Measurements from ENCODE around the gene PI4KA.
"Not testable (repeated sequence)": the region's sequence is repeated elsewhere in the genome, so short reads cannot be mapped to it uniquely, and the experiment has no call there.

The PI4KA gene

DNA sequence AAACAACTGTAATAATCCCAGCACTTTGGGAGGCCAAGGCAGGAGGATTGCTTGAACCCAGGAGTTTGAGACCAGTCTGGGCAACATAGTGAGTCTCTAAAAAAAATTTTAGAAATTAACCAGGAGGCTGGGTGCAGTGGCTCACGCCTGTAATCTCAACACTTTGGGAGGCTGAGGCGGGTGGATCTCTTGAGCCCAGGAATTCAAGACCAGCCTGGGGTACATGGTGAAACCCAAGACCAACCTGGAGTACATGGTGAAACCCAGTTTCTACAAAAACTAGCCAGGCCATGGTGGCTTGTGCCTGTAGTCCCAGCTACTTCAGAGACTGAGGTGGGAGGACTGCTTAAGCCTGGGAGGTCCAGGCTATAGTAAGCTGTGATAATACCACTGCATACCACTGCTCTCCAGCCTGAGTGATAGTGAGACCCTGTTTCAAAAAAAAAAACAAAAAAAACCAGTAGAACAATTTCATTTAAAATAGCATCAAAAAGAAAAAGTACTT, 11.2 kb downstream of the PI4KA start:
- DNase-seq (ENCODE audit: low read depth) = no peak

DNA sequence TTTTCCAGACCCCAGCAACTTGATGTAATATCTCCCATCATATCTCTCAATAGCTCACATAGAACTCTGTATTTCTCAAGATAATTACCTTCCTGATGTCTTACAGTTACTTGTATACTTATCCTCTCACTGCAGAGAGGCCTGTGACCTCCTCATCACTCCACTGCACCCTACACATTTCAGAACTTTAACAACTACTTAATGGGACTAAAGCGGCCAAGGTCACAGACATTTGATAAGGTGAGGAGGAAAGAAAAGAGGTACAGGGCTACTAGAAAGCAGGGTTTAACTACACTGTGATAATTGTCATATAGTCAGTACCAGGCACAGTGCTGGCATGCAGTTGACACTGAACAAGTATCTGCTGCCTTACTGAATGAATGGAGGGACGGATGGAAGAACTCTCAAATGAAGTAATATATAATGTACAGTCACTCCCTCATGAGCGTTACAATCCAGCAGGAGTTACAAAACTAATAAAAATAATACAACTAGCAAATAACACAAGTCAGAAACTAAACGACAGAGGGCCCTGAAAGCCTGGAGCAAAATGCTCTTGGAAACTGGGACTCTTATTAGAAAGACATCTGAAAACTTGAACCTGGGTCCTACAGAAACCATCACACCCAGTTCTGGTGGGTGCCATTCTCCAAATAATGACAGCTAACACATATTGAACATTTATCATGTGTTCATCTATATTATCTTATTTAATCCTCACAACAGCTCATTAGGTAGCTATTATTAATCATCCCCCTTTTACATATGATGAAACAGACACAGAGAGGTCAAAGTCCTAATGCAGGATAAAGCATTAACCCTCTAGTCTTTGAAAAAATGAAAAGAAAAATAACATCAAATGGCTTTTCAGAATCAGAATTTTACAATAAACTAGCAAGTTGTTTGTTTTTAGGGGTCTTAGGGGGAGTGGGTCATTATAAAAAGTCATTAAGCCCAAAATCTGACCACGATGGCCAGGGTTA, 14.3 kb downstream of the PI4KA start:
- no peak for DNase-seq (ENCODE audit: low read depth)

DNA sequence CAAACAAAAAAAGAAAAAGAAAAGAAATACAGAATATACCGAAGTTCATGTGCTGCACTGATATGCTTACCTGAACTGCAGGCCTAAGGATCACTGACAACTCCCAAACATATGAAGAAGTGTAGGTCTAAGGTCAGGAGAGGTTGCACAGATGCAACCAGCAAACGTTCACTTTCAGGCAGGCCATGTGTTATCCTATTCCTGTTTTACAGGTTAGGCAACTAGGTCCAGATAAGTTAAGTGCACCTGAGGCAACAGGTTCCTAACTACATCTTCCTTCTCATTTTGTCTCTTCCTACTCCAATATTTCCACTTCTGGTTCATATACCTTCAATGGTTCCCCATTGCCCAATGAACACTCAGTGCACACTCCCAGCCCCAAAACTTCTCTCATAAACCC, 15.1 kb downstream of the PI4KA start:
- no peak for DNase-seq (ENCODE audit: low read depth)

DNA sequence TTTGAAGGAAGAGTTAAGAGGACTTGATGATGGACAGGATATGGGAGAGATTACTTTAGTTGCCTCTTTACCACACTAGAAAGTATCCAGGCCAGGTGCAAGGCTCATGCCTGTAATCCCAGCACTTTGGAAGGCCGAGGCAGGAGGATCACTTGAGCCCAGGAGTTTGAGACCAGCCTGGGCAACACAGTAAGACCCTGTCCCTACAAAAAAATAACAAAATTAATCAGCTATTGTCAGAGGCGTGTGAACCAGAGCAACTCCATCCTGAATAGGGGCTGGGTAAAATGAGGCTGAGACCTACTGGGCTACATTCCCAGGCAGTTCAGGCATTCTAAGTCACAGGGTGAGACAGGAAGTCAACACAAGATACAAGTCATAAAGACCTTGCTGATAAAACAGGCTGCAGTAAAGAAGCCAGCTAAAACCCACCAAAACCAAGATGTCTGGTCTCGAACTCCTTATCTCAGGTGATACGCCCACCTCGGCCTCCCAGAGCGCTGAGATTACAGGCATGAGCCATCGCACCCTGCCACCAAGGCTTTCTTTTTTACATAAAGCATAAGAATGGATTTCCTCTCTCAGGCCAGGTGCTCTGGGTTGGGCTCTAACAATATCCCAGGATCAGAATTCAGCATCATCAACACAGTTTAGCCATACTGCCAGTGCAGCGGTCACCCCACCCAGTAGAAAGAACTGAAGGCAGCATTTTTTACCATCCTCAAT, 17.8 kb downstream of the PI4KA start:
- DNase-seq (ENCODE audit: low read depth) = no peak

DNA sequence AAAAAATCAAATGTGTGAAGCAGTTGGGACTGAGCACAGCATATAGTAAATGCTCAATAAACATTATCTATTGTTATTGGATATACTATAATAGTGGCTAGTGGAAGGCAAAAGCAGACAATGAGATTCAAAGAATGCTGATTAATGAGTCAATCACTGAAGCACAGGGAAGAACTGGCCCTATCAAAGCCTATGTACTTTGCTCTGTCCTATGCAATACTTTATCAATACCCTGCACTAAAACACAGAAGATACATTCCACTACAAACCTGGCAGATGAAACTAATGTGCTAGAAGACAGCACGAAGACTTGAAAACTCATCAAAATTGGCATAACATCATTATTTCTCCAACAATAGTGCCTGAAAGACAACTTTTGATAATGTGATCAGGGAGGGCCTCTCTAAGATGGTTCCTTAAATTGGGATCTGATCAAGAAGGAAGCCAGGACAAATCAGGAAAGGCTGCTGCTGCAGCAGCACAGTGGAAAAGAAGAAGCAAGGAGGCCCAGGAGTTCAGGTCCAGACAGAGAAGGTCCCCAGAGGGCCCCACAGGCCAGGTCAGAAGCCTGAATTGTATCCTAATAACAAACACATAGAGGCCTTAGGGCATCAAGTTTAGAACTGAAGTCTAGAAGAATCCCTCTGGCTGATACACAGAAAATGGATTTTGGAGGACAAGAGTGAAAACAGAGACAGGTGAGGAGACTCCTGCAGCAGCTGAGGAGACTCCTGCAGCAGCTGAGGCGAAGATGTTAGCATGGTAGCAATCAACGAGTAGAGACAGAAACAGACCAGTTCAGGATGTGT, 18.6 kb downstream of the PI4KA start:
- no peak for DNase-seq (ENCODE audit: low read depth)

DNA sequence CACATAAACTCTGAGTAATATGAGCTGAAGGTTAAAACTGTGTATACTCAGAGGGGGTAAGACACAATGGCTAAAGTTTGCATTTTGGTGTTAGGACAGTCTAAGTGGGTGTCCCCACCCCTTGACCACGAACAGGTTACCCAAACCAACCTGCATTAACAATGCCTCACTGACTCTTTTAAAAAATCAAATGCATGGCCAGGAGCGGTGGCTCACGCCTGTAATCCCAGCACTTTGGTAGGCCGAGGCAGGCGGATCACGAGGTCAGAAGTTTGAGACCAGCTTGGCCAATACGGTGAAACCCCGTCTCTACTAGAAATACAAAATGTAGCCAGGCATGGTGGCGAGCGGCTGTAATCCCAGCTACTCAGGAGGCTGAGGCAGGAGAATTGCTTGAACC, 19.3 kb downstream of the PI4KA start:
- not testable (repeated sequence) for DNase-seq (ENCODE audit: low read depth)

DNA sequence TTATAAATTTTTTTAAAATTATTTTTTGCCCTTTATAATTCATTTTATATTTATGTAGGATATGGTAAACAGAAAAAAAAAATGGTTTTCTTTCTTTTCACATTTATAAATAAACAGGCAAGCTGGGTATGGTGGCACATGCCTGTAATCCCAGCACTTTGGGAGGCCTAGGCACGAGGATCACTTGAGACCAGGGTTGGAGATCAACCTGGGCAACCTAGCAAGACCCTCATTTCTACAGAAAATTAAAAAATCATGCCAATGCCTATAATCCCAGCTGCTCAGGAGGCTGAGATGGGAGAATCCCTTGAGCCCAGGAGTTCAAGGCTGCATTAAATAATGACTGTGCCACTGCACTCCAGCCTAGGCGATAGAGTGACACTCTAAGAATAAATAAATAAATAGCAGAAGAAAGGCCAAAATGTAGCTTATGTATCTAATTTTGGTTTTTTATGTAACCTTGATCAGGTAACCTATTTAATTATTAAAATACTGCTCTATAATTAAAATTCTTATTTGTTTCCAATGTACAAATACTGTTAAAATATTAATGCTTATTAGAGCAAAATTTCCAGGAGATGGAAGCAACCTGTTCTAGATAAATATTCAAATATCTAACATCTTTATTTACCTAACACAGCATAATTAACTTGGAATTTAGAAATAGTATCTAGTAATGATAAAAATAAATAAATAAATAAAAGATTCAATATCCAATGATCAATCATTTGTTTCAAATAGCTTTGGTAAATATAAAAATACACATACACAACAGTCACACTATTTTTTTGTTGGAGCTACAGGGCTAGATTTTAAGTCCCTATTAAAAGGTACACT, 21.4 kb downstream of the PI4KA start:
- no peak for DNase-seq (ENCODE audit: low read depth)

DNA sequence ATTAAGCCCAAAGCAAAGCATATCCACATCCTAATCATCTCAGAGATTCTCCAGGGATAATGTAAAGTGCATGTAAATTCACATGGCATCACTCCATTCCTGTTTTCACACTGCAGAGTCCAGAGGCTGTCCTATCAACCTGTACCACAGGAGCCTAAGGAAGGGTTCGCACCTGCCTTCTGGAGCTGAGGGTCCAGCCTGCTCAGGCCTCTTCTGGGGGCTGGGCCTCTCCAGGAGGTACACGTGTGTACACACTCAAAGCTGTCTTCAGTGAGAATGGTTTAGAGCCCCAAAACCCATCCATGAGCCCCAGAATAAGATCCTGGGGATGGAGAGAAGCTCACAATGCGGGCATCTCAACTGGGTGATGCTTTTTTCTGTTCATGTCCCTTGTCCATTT, 23.9 kb downstream of the PI4KA start:
- no peak for DNase-seq (ENCODE audit: low read depth)

DNA sequence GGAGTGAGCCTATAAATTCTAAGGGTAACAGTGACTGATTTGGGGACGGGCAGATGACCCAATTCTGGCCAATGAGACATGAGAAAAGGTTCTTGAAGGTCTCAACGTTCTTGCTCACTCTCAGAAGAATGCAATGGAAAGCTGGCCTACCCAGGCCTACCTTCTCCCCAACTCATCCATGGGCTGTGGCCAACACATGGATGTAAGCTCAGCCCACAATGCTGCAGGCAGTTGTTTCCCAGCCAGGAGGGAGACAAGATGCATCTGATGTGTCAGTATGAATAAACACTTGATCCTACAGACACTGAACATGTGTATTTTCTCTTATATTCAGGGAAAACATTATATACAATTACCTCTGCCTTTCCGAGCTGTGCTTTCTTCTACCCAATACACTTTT, 24.4 kb downstream of the PI4KA start:
- no peak for DNase-seq (ENCODE audit: low read depth)

DNA sequence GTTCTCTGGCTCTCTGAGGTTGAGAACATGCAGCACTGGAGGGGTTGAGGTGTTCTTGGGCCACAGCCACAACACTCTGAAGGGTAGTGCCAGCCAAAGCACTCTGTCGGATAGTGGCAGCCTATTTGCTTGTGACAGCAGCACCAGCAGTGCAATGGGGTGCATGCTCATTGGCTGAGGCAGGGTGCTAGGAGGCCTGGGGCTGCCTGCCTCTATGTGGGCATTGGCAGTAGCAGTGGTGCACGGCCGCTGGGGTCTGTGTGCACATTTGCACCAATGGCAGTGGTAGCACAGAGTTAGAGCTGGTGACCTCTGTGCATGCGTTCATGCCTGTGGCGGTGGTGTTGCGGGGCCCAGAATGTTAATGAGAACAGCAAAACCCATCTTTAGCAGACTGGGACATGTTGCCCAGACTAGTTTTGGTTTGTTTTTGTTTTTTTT, 25.4 kb downstream of the PI4KA start:
- no peak for DNase-seq (ENCODE audit: low read depth)

DNA sequence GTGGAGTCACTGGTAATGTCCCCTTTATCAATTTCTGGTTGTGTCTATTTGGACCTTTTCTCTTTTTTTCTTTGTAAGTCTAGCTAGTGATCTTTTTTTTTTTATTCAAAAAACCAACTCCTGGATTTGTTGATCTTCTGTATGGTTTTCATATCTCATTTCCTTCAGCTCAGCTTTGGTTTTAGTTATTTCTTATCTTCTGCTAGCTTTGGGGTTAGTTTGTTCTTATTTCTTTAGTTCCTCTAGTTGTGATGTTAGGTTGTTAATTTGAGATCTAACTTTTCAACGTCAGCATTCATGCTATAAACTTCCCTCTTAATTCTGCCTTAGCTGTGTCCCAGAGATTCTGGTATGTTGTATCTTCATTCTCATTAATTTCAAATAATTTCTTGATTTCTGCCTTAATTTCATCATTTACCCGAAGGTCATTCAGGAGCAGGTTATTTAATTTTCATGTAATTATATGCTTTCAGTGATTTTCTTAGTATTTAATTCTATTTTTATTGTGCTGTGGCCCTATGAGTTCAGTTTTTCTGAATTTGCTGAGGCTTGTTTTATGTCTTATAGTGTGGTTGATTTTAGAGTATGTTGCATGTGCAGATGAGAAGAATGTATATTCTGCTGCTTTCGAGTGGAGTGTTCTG, 29.0 kb downstream of the PI4KA start:
- no peak for DNase-seq (ENCODE audit: low read depth)

DNA sequence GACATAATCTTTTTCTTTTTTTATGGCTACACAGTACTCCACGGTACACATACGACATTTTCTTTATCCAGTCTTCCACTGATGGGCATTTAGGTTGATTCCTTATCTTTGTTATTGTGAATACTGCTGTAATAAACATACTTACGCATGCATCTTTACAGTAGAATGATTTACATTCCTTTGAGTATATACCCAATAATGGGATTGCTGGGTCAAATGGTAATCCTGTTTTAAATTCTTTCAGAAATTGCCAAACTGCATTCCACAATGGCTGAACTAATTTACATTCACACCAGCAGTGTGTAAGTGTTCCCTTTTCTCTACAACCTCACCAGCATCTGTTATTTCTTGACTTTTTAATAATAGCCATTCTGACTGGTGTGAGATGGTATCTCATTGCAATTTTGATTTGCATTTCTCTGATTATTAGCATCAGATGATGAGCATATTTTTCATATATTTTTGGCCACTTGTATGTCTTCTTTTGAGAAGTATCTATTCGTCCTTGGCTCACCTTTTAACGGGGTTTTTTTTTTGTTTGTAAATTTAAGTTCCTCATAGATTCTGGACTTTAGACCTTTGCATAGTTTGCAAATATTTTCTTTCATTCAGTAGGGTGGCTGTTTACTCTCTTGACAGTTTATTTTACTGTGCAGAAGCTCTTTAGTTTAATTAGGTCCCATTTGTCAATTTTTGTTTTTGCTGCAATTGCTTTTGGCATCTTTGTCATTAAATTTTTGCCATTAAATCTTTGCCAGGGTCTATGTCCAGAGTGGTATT, 32.0 kb downstream of the PI4KA start:
- not testable (repeated sequence) for DNase-seq (ENCODE audit: low read depth)

DNA sequence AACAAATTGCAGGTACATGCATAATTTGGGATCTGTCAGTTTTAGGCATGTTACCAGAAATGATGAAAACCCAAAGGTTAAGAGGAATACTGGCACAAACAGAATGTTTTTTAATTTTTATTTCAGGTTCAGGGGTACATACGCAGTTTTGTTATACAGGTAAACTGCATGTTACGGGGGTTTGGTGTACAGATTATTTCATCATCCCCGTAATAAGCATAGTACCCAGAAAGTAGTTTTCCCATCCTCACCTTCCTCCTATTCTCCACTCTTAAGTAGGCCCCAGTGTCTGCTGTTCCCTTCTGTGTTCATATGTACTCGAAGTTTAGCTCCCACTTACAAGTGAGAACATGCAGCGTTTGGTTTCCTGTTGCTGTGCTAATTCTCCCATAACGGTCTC, 33.0 kb downstream of the PI4KA start:
- no peak for DNase-seq (ENCODE audit: low read depth)

DNA sequence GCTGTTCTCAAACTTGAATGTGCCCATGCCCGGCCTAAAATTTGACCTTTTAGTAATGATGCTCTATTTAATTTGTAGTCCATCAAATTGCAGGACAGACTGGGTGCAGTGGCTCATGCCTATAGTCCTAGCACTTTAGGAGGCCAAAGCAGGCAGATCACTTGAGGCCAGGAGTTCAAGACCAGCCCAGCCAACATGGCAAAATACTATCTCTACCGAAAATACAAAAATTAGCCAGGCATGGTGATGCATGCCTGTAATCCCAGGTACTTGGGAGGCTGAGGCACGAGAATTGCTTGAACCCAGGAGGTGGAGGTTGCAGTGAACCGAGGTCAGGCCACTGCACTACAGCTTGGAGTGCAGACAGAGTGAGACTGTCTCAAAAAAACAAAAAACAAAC, 33.4 kb downstream of the PI4KA start:
- DNase-seq (ENCODE audit: low read depth) = not testable (repeated sequence)

DNA sequence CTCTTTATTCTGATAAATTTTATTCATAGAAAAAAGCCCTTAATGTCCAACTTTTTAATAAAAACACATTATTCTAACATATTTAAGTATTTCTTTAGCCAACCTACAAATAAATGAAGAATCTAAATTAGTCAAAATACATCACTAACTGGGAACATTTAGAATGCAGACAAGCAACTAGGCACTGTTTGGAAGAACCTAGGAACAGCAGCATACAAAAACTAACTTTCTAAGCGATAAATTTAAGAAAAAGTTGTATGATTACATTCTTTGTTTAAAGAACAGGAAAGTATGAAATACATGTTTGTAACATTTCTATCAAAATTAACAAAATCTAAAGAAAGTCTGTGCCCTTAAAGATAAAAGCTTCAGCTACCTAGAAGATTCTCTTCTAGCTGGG, 35.3 kb downstream of the PI4KA start:
- no peak for DNase-seq (ENCODE audit: low read depth)

DNA sequence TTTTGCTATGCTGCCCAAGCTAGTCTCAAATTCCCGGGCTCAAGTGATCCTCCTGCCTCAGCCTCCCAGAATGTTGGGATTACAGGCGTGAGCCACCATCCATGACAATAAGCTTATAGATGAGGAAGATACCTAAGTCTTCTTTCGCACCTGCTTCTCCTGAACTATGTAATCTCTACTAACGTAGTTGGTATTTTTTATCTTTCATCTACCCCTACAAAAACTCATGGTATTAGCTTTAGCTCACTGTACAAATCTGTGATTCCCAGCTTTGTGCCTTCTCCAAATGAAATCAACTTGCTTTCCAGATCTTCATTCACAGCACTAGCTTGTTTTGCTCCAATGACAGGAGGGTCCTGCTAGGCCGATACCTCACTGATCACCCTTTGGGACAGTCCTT, 36.4 kb downstream of the PI4KA start:
- DNase-seq (ENCODE audit: low read depth) = no peak

DNA sequence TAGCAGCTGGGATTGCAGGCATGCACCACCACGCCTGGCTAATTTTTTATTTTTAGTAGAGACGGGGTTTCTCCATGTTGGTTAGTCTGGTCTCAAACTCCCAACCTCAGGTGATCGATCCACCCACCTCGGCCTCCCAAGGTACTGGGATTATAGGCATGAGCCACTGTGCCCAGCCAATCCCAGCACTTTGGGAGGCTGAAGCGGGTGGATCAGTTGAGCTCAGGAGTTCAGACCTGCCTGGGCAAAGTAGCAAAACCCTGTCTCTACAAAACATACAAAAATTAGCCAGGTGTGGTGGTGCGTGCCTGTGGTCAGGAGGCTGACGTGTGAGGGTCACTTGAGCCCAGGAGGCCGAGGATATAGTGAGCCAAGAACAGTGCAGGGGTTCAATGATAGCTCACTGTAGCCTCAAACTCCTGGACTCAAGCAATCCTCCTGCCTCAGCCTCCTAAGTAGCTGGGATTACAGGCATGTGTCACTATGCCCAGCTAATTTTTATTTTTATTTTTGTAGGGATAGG, 36.8 kb downstream of the PI4KA start:
- not testable (repeated sequence) for DNase-seq (ENCODE audit: low read depth)

DNA sequence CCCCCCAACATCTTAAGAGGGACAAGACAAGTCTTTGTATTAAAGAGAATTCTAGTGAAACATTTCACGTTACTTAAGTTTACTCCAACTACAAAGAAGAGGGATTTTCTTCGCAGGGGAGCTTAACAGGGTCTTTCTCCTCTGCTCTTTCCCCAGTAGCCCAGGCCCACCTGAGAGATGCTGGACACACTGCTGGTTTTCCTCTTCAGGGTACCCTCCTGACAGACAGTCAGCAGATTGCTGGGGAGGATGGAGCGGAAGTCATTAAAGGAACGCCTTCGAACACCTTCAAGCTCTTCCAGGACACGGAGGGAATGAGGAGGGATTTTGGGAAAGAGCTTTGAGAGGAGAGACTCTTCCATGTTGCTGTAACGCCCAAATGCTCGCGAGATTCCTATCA, 39.1 kb downstream of the PI4KA start:
- DNase-seq (ENCODE audit: low read depth) = no peak

DNA sequence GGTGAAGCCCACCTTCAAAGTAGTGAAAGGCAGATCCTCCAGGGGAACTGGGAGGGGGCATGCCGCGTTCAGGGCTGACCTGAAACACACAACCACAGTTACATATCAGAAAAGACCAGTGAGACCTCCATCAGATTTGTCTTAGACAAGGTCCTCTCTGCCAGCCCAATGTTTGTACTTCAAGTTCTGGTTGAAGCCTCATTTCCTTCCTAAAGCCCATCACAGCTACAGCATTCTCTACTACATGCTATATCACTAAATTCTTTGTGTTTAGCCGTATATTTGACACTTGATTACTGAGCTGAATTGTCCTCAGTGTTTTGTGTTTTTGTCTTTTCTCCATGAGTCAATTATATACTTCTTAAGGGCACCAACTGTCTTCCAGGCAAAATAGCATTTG, 40.1 kb downstream of the PI4KA start:
- DNase-seq (ENCODE audit: low read depth) = no peak

DNA sequence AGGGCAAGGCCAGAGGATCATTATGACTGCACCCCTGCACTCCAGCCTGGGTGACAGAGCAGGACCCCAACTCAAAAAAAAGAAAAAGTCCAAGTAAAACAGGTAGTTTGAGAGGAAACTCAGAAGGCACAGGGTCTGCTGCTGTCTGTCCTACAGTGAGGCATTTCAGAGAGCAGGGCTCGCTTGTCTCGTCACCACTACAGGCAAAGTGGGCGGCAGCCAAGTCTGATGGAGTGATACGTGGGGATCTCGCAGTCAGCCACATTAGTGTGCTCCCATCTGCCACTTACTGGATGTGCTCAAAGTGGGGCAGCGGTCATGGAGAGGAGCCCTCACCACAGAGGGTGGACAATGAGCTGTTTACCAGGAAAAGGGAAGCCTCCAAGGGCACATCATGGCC, 42.1 kb downstream of the PI4KA start:
- DNase-seq (ENCODE audit: low read depth) = no peak
